Neuronal stem cell (in vitro differentiated cells): ENCODE measurements around the gene GOPC.

Source experiments
- DNase-seq: peaks from one replicate; pipeline ENCODE4 v3.0.0-alpha.2; 2013; ENCODE audit warnings: low spot score
- H2AFZ ChIP-seq: one replicate; pipeline ENCODE4 v1.6.1; 2013; ENCODE audit warnings: mild to moderate bottlenecking, low read length, inconsistent platforms
- H2AK5ac ChIP-seq: 2 replicates; pipeline ENCODE4 v1.6.1; 2013; ENCODE audit warnings: low read depth, mild to moderate bottlenecking, inconsistent platforms, low read length, moderate library complexity, mixed read lengths
- H2BK120ac ChIP-seq: 2 replicates; pipeline ENCODE4 v1.6.1; 2013; ENCODE audit warnings: low read depth, mild to moderate bottlenecking, inconsistent platforms, low read length, moderate library complexity, mixed read lengths
- H2BK12ac ChIP-seq: one replicate; pipeline ENCODE4 v1.6.1; 2013; ENCODE audit warnings: low read length, inconsistent platforms
- H2BK15ac ChIP-seq: 2 replicates; pipeline ENCODE4 v1.6.1; 2013; ENCODE audit warnings: mild to moderate bottlenecking, low read length, inconsistent platforms, mixed read lengths
- H2BK5ac ChIP-seq: one replicate; pipeline ENCODE4 v1.6.1; 2013; ENCODE audit warnings: inconsistent platforms, mild to moderate bottlenecking, low read length, moderate library complexity
- H3K14ac ChIP-seq: one replicate; pipeline ENCODE4 v1.6.1; 2013; ENCODE audit warnings: low read length, inconsistent platforms
- H3K18ac ChIP-seq: 2 replicates; pipeline ENCODE4 v1.6.1; 2013; ENCODE audit warnings: low read length, inconsistent platforms
- H3K23ac ChIP-seq: 2 replicates; pipeline ENCODE4 v1.6.1; 2013; ENCODE audit warnings: low read depth, mild to moderate bottlenecking, mixed read lengths, low read length, inconsistent platforms; ENCODE audit not compliant: poor library complexity
- H3K27ac ChIP-seq: replicated peaks from 3 replicates; pipeline ENCODE4 v1.5.1; 2013; ENCODE audit warnings: low read length, inconsistent platforms
- H3K27me3 ChIP-seq, 3 experiments: 2 replicates each; pipeline ENCODE4 v1.6.1; 2013; ENCODE audit warnings: low read length in 3 of 3, mild to moderate bottlenecking in 2 of 3, inconsistent platforms in 1 of 3, low read depth in 1 of 3, mixed read lengths in 1 of 3, moderate library complexity in 1 of 3; ENCODE audit not compliant: control insufficient read depth in 3 of 3, insufficient read depth in 3 of 3
- H3K36me3 ChIP-seq, 2 donors: replicated peaks in 1 of 2; 2 replicates each; pipeline ENCODE4 v1.6.1; 2013; ENCODE audit warnings: low read length in 2 of 2; ENCODE audit not compliant: control insufficient read depth in 2 of 2, insufficient read depth in 2 of 2
- H3K4ac ChIP-seq: 2 replicates; pipeline ENCODE4 v1.6.1; 2013; ENCODE audit warnings: inconsistent platforms, mild to moderate bottlenecking, low read length, moderate library complexity
- H3K4me1 ChIP-seq, 2 donors: 1 replicate in 1 of 2; 2 replicates in 1 of 2; pipeline ENCODE4 v1.6.1; 2013; ENCODE audit warnings: low read length in 2 of 2, low read depth in 1 of 2; ENCODE audit not compliant: control insufficient read depth in 2 of 2, insufficient read depth in 1 of 2
- H3K4me2 ChIP-seq: one replicate; pipeline ENCODE4 v1.6.1; 2013; ENCODE audit warnings: mild to moderate bottlenecking, low read length, inconsistent platforms; ENCODE audit not compliant: insufficient read depth, poor library complexity, severe bottlenecking
- H3K4me3 ChIP-seq, 2 donors: 2 replicates each; pipeline ENCODE4 v1.5.1; 2013; ENCODE audit warnings: low read length in 2 of 2, mild to moderate bottlenecking in 2 of 2, inconsistent platforms in 1 of 2, moderate library complexity in 1 of 2
- H3K79me1 ChIP-seq: one replicate; pipeline ENCODE4 v1.6.1; 2013; ENCODE audit warnings: low read depth, mild to moderate bottlenecking, inconsistent platforms, low read length, moderate library complexity
- H3K9ac ChIP-seq: one replicate; pipeline ENCODE4 v1.6.1; 2013; ENCODE audit warnings: mild to moderate bottlenecking, low read depth, low read length, inconsistent platforms; ENCODE audit not compliant: poor library complexity
- H3K9me3 ChIP-seq, 2 donors: replicated peaks in 1 of 2; 2 replicates each; pipeline versions ENCODE3 to v1.6.1; 2013; ENCODE audit warnings: low read length in 2 of 2, mild to moderate bottlenecking in 2 of 2, inconsistent platforms in 1 of 2, low read depth in 1 of 2, mixed read lengths in 1 of 2, moderate library complexity in 1 of 2; ENCODE audit not compliant: control insufficient read depth in 2 of 2, insufficient read depth in 1 of 2
- H4K8ac ChIP-seq: one replicate; pipeline ENCODE4 v1.6.1; 2013; ENCODE audit warnings: low read depth, mild to moderate bottlenecking, inconsistent platforms, low read length, moderate library complexity
- H4K91ac ChIP-seq: one replicate; pipeline ENCODE4 v1.6.1; 2013; ENCODE audit warnings: low read length, low read depth, mild to moderate bottlenecking, inconsistent platforms; ENCODE audit not compliant: poor library complexity
- WGBS, 2 donors: extraction: QIAGEN DNeasy Blood & Tissue Kit; methylation state at CpG; one replicate each; pipeline ENCODE4 v1.1.7; 2013; ENCODE audit warnings: missing lambda C conversion rate in 2 of 2, mixed read lengths in 1 of 2; ENCODE audit not compliant: insufficient read length in 2 of 2, insufficient replicate concordance in 1 of 2; ENCODE audit errors: extremely low coverage in 2 of 2; 5-methylcytosine and 5-hydroxymethylcytosine counted together

Gene GOPC

GRCh38 chr6:117512056-117512828, 90.1 kb downstream of the GOPC start:
- Histone ChIP-seq H2BK5ac (no peak overlapping the region), H3K4me3 (no peak overlapping the region), H3K4me1 (peaks cover 5 to 11% of the 10 kb centered on the region in 2 donors), H3K23ac (no peak overlapping the region), H2BK12ac (no peak overlapping the region), H3K14ac (no peak overlapping the region), H3K79me1 (no peaks in the 10 kb centered on the region), H2BK15ac (no peak overlapping the region), H4K91ac (no peak overlapping the region), H3K4ac (no peak overlapping the region), H2AK5ac (no peak overlapping the region), H3K27ac (no peak overlapping the region), H3K4me2 (no peak overlapping the region), H3K18ac (no peak overlapping the region), H3K36me3 (no peaks in the 10 kb centered on the region), H3K9me3 (no peaks in the 10 kb centered on the region), H3K27me3 (no peaks in the 10 kb centered on the region), H4K8ac (no peak overlapping the region), H2AFZ (no peak overlapping the region), H2BK120ac (no peak overlapping the region), H3K9ac (no peak overlapping the region)
- WGBS, 2 donors: 100% methylated on average over 1 of the region's 7 CpGs; no CpG with 5 or more reads in 1 of the 2 donors
- DNase-seq: no peak
